ENCODE measurements around the gene ZNF723.
"Not testable (repeated sequence)": the region's sequence is repeated elsewhere in the genome, so short reads cannot be mapped to it uniquely, and the experiment has no call there.

The ZNF723 gene

GRCh38 chr19:22832031-22832762 is at the start of gene ZNF723:
ZNF723 (plus strand) TSS chr19:22832291; CDS start chr19:22832380, 89 bp downstream.
- DNase-seq (ENCODE audit: low read depth in 4 of 4, low spot score in 1 of 4) = no peak

GRCh38 chr19:22783651-22784410 is 48.3 kb upstream of the ZNF723 start, which contains the start of gene ZNF99:
ZNF99 (minus strand) TSS chr19:22784151; CDS start chr19:22784016, 135 bp downstream.
- DNase-seq (ENCODE audit: low read depth in 4 of 4, low spot score in 1 of 4) = no peak

GRCh38 chr19:22792863-22793262 is 39.2 kb upstream of the ZNF723 start:
- DNase-seq (ENCODE audit: low read depth in 4 of 4, low spot score in 1 of 4) = not testable (repeated sequence)

- DNase-seq (ENCODE audit: low read depth in 4 of 4, low spot score in 1 of 4) = no peak
Measured at GRCh38 chr19:22797040-22797439, 35.1 kb upstream of the ZNF723 start.

- DNase-seq (ENCODE audit: low read depth in 4 of 4, low spot score in 1 of 4) = no peak
Measured at GRCh38 chr19:22806418-22806817, 25.7 kb upstream of the ZNF723 start.

- DNase-seq (ENCODE audit: low read depth in 4 of 4, low spot score in 1 of 4) = no peak
Measured at GRCh38 chr19:22807061-22807835, 24.8 kb upstream of the ZNF723 start.

- no peak for DNase-seq (ENCODE audit: low read depth in 4 of 4, low spot score in 1 of 4)
Measured at GRCh38 chr19:22814124-22814523, 18.0 kb upstream of the ZNF723 start.

GRCh38 chr19:22831211-22831610 is 880 bp upstream of the ZNF723 start:
- no peak for DNase-seq (ENCODE audit: low read depth in 4 of 4, low spot score in 1 of 4)

GRCh38 chr19:22857713-22858320 is 25.7 kb downstream of the ZNF723 start:
- DNase-seq (ENCODE audit: low read depth in 4 of 4, low spot score in 1 of 4) = not testable (repeated sequence)

GRCh38 chr19:22882797-22883196 is 50.7 kb downstream of the ZNF723 start:
- no peak for DNase-seq (ENCODE audit: low read depth in 4 of 4, low spot score in 1 of 4)

GRCh38 chr19:22893855-22894270 is 61.8 kb downstream of the ZNF723 start:
- DNase-seq (ENCODE audit: low read depth in 4 of 4, low spot score in 1 of 4) = no peak

GRCh38 chr19:22901431-22902130 is 69.5 kb downstream of the ZNF723 start:
- no peak for DNase-seq (ENCODE audit: low read depth in 4 of 4, low spot score in 1 of 4)

Data from stimulated activated CD4-positive, alpha-beta T cell treated with anti-CD3 and anti-CD28 coated beads, Interleukin-1b, Interleukin-23, amount 100 ng/mL, for 24 hours (primary cell).